Activated T-cell treated with anti-CD3 and anti-CD28 coated beads, Interleukin-2, amount 50 U/mL, for 24 hours (primary cell): Measurements from ENCODE around the gene DNASE1L3.

Source experiments
- DNase-seq: peaks from one replicate; pipeline ENCODE4 v3.0.0-alpha.2; 2020
- H3K27ac Mint-ChIP-seq: 2 replicates; pipeline ENCODE4 v1.8.0; 2020; ENCODE audit warnings: mild to moderate bottlenecking, mixed read lengths
- H3K27me3 Mint-ChIP-seq: 2 replicates; pipeline ENCODE4 v1.8.0; 2020; ENCODE audit warnings: mixed read lengths
- H3K36me3 Mint-ChIP-seq: 2 replicates; pipeline ENCODE4 v1.8.0; 2020; ENCODE audit warnings: low read depth, mixed read lengths
- H3K4me1 Mint-ChIP-seq: 2 replicates; pipeline ENCODE4 v1.8.0; 2020; ENCODE audit warnings: low read depth, mixed read lengths
- H3K4me3 Mint-ChIP-seq: 2 replicates; pipeline ENCODE4 v1.8.0; 2020; ENCODE audit warnings: mild to moderate bottlenecking, moderate library complexity, mixed read lengths
- H3K9me3 Mint-ChIP-seq: 2 replicates; pipeline ENCODE4 v1.8.0; 2020; ENCODE audit warnings: mixed read lengths

DNASE1L3 gene

GRCh38 chr3:58200121-58200709 lies 10.6 kb downstream of the DNASE1L3 start:
- Mint-ChIP-seq H3K4me1 (peaks cover 11% of the 10 kb centered on the region), H3K9me3 (no peaks in the 10 kb centered on the region), H3K27ac (no peak overlapping the region), H3K27me3 (peaks cover 11% of the 10 kb centered on the region), H3K4me3 (no peak overlapping the region), H3K36me3 (peaks cover 2% of the 10 kb centered on the region)
- DNase-seq = no peak

- Mint-ChIP-seq H3K36me3 (peaks cover 2% of the 10 kb centered on the region), H3K27ac (no peak overlapping the region), H3K27me3 (peaks cover 11% of the 10 kb centered on the region), H3K4me3 (no peak overlapping the region), H3K4me1 (peaks cover 11% of the 10 kb centered on the region), H3K9me3 (no peaks in the 10 kb centered on the region)
- DNase-seq = no peak
These were observed 12.0 kb downstream of the DNASE1L3 start for GRCh38 chr3:58198804-58199203.

GRCh38 chr3:58198362-58198761 lies 12.4 kb downstream of the DNASE1L3 start:
- Mint-ChIP-seq H3K27ac (no peak overlapping the region), H3K4me1 (peaks cover 11% of the 10 kb centered on the region), H3K27me3 (peaks cover 11% of the 10 kb centered on the region), H3K36me3 (peaks cover 2% of the 10 kb centered on the region), H3K4me3 (no peak overlapping the region), H3K9me3 (no peaks in the 10 kb centered on the region)
- no peak for DNase-seq

GRCh38 chr3:58197588-58197987 lies 13.2 kb downstream of the DNASE1L3 start:
- Mint-ChIP-seq H3K4me1 (peaks cover 11% of the 10 kb centered on the region), H3K27me3 (peaks cover 5% of the 10 kb centered on the region), H3K9me3 (no peaks in the 10 kb centered on the region), H3K4me3 (no peak overlapping the region), H3K36me3 (peaks cover 2% of the 10 kb centered on the region), H3K27ac (no peak overlapping the region)
- DNase-seq = no peak

- H3K27me3 Mint-ChIP-seq = no peaks in the 10 kb centered on the region
- no peaks in the 10 kb centered on the region for H3K36me3 Mint-ChIP-seq
- peaks cover 4% of the 10 kb centered on the region for H3K4me1 Mint-ChIP-seq
- H3K27ac Mint-ChIP-seq = no peak overlapping the region
- no peak for DNase-seq
- H3K4me3 Mint-ChIP-seq = no peak overlapping the region
- no peaks in the 10 kb centered on the region for H3K9me3 Mint-ChIP-seq
These were observed 16.9 kb downstream of the DNASE1L3 start for GRCh38 chr3:58193682-58194407.

- Mint-ChIP-seq H3K27ac (no peak overlapping the region), H3K4me1 (peaks cover 3% of the 10 kb centered on the region), H3K4me3 (no peak overlapping the region), H3K36me3 (no peaks in the 10 kb centered on the region), H3K27me3 (no peaks in the 10 kb centered on the region), H3K9me3 (no peaks in the 10 kb centered on the region)
- no peak for DNase-seq
These were observed 18.7 kb downstream of the DNASE1L3 start for GRCh38 chr3:58192069-58192468.

GRCh38 chr3:58191361-58191991 lies 19.3 kb downstream of the DNASE1L3 start:
- H3K27ac Mint-ChIP-seq = no peak overlapping the region
- H3K4me3 Mint-ChIP-seq = no peak overlapping the region
- H3K36me3 Mint-ChIP-seq = no peaks in the 10 kb centered on the region
- H3K9me3 Mint-ChIP-seq = no peaks in the 10 kb centered on the region
- H3K27me3 Mint-ChIP-seq = no peaks in the 10 kb centered on the region
- H3K4me1 Mint-ChIP-seq = peaks cover 3% of the 10 kb centered on the region
- DNase-seq = no peak

- Mint-ChIP-seq H3K36me3 (no peaks in the 10 kb centered on the region), H3K4me3 (no peak overlapping the region), H3K9me3 (no peaks in the 10 kb centered on the region), H3K27me3 (no peaks in the 10 kb centered on the region), H3K4me1 (peaks cover 3% of the 10 kb centered on the region), H3K27ac (no peak overlapping the region)
- DNase-seq = no peak
These were observed 19.9 kb downstream of the DNASE1L3 start for GRCh38 chr3:58190882-58191281.

GRCh38 chr3:58190291-58190690 lies 20.5 kb downstream of the DNASE1L3 start:
- H3K36me3 Mint-ChIP-seq = no peaks in the 10 kb centered on the region
- no peak for DNase-seq

GRCh38 chr3:58189691-58190090 lies 21.1 kb downstream of the DNASE1L3 start:
- peaks cover 3% of the 10 kb centered on the region for H3K4me1 Mint-ChIP-seq
- H3K27ac Mint-ChIP-seq = no peak overlapping the region
- DNase-seq = no peak
- H3K4me3 Mint-ChIP-seq = no peak overlapping the region
- no peaks in the 10 kb centered on the region for H3K36me3 Mint-ChIP-seq
- no peaks in the 10 kb centered on the region for H3K9me3 Mint-ChIP-seq
- no peaks in the 10 kb centered on the region for H3K27me3 Mint-ChIP-seq

More at GRCh38 chr3:58190291-58190690, 20.5 kb downstream of the DNASE1L3 start:
- H3K27me3 Mint-ChIP-seq = no peaks in the 10 kb centered on the region
- peaks cover 3% of the 10 kb centered on the region for H3K4me1 Mint-ChIP-seq
- H3K27ac Mint-ChIP-seq = no peak overlapping the region
- H3K9me3 Mint-ChIP-seq = no peaks in the 10 kb centered on the region
- no peak overlapping the region for H3K4me3 Mint-ChIP-seq

GRCh38 chr3:58188921-58189451 lies 21.8 kb downstream of the DNASE1L3 start:
- Mint-ChIP-seq H3K27me3 (no peaks in the 10 kb centered on the region), H3K36me3 (no peaks in the 10 kb centered on the region), H3K27ac (no peak overlapping the region), H3K4me1 (peaks cover 3% of the 10 kb centered on the region), H3K4me3 (no peak overlapping the region), H3K9me3 (no peaks in the 10 kb centered on the region)
- DNase-seq = no peak

GRCh38 chr3:58188173-58188564 lies 22.6 kb downstream of the DNASE1L3 start:
- no peak overlapping the region for H3K27ac Mint-ChIP-seq
- H3K36me3 Mint-ChIP-seq = no peaks in the 10 kb centered on the region
- H3K4me1 Mint-ChIP-seq = peaks cover 3% of the 10 kb centered on the region
- H3K27me3 Mint-ChIP-seq = no peaks in the 10 kb centered on the region
- no peaks in the 10 kb centered on the region for H3K9me3 Mint-ChIP-seq
- H3K4me3 Mint-ChIP-seq = no peak overlapping the region
- DNase-seq = no peak

GRCh38 chr3:58184982-58185360 lies 25.8 kb downstream of the DNASE1L3 start:
- DNase-seq = no peak
- Mint-ChIP-seq H3K4me3 (no peak overlapping the region), H3K27ac (no peak overlapping the region), H3K9me3 (no peaks in the 10 kb centered on the region), H3K27me3 (no peaks in the 10 kb centered on the region), H3K36me3 (no peaks in the 10 kb centered on the region), H3K4me1 (peaks cover 3% of the 10 kb centered on the region)

- no peak overlapping the region for H3K4me3 Mint-ChIP-seq
- no peaks in the 10 kb centered on the region for H3K36me3 Mint-ChIP-seq
- no peaks in the 10 kb centered on the region for H3K9me3 Mint-ChIP-seq
- H3K4me1 Mint-ChIP-seq = peaks cover 3% of the 10 kb centered on the region
- no peak for DNase-seq
- no peaks in the 10 kb centered on the region for H3K27me3 Mint-ChIP-seq
- H3K27ac Mint-ChIP-seq = no peak overlapping the region
These were observed 26.3 kb downstream of the DNASE1L3 start for GRCh38 chr3:58184309-58184981.
